GM12875 (cell line): ENCODE measurements around the gene RANBP1.

Experiments used
- H3K4me3 ChIP-seq: one replicate; pipeline ENCODE4 v1.5.1; 2011; ENCODE audit warnings: low read depth, low read length, control low read depth
- CTCF ChIP-seq: IDR thresholded peaks from 2 replicates; pipeline ENCODE4 v1.5.1; 2011; ENCODE audit warnings: low read depth, mild to moderate bottlenecking, control low read depth, inconsistent platforms, low read length, moderate library complexity, borderline replicate concordance; ENCODE audit not compliant: insufficient read depth

RANBP1 gene

GRCh38 chr22:20123366-20124082, 7.6 kb downstream of the RANBP1 start:
- no peak overlapping the region for H3K4me3 ChIP-seq
- TF ChIP-seq CTCF: no peak

- H3K4me3 ChIP-seq: no peak overlapping the region
- no peak for TF ChIP-seq CTCF
Measured at GRCh38 chr22:20124083-20124787, 8.3 kb downstream of the RANBP1 start.

- H3K4me3 ChIP-seq: no peak overlapping the region
- no peak for TF ChIP-seq CTCF
Measured at GRCh38 chr22:20125201-20126174, 9.6 kb downstream of the RANBP1 start.

- no peak overlapping the region for H3K4me3 ChIP-seq
- TF ChIP-seq CTCF: no peak
Measured at GRCh38 chr22:20126284-20127029, 10.6 kb downstream of the RANBP1 start.

- no peak for TF ChIP-seq CTCF
- no peak overlapping the region for H3K4me3 ChIP-seq
Measured at GRCh38 chr22:20127318-20127868, 11.5 kb downstream of the RANBP1 start.
